IMR-90 (cell line): ENCODE data around the gene RCN2. TPM values are rescaled to one million over a fixed set of nuclear protein-coding genes. Genes with fewer than 3 reads are reported as not detected.

Source experiments
- ATAC-seq: fragments of 200-7000 bp; cut with Tn5 transposase; 2 replicates; pipeline ENCODE4 v1.9.1; 2020; ENCODE audit warnings: low read depth, mild to moderate bottlenecking, moderate library complexity
- BruUV-seq: library from RNA; stranded (reverse); fragments of 400-500 nt; replicated peaks from 2 replicates; lab custom pipeline; 2021; lab: Mats Ljungman, UMichigan
- CTCF ChIA-PET: fragments of 300-600 bp; formaldehyde crosslinking; extraction: SDS; loops from one replicate; lab custom pipeline; 2021; ENCODE audit warnings: antibody characterized with exemption; lab: Yijun Ruan, JAX
- POLR2A ChIA-PET: fragments of 300-600 bp; sonication (Branson Sonifier 250); formaldehyde crosslinking; loops from one replicate; lab custom pipeline; 2022; ENCODE audit warnings: antibody characterized with exemption; ENCODE audit not compliant: unreplicated experiment; lab: Charles Lee
- DNase-seq: peaks from one replicate; pipeline ENCODE4 v3.0.0; 2013
- H2AFZ ChIP-seq: replicated peaks from 2 replicates; pipeline ENCODE3; 2013; ENCODE audit warnings: low read length, mild to moderate bottlenecking; ENCODE audit not compliant: poor library complexity
- H2AK5ac ChIP-seq: 2 replicates; pipeline ENCODE4 v1.6.1; 2013; ENCODE audit warnings: low read depth, low read length, inconsistent platforms
- H2AK9ac ChIP-seq: replicated peaks from 2 replicates; pipeline ENCODE3; 2013; ENCODE audit warnings: mild to moderate bottlenecking, low read depth, low read length, moderate library complexity; ENCODE audit not compliant: poor library complexity
- H2BK120ac ChIP-seq: 2 replicates; pipeline ENCODE4 v1.6.1; 2013; ENCODE audit warnings: low read depth, low read length, inconsistent platforms
- H2BK15ac ChIP-seq: 3 replicates; pipeline ENCODE4 v1.6.1; 2013; ENCODE audit warnings: low read depth, low read length, inconsistent platforms
- H2BK20ac ChIP-seq: 2 replicates; pipeline ENCODE4 v1.6.1; 2013; ENCODE audit warnings: low read depth, mild to moderate bottlenecking, inconsistent platforms, low read length, moderate library complexity
- H2BK5ac ChIP-seq: 2 replicates; pipeline ENCODE4 v1.6.1; 2013; ENCODE audit warnings: mild to moderate bottlenecking, low read depth, low read length, inconsistent platforms; ENCODE audit not compliant: poor library complexity, severe bottlenecking
- H3K14ac ChIP-seq: replicated peaks from 2 replicates; pipeline ENCODE4 v1.6.1; 2013; ENCODE audit warnings: low read depth, low read length, inconsistent platforms
- H3K18ac ChIP-seq: 2 replicates; pipeline ENCODE4 v1.6.1; 2013; ENCODE audit warnings: low read depth, low read length, control low read depth
- H3K23ac ChIP-seq: 2 replicates; pipeline ENCODE4 v1.6.1; 2013; ENCODE audit warnings: low read depth, low read length, inconsistent platforms
- H3K27ac ChIP-seq: 2 replicates; pipeline ENCODE4 v1.5.1; 2013; ENCODE audit warnings: mild to moderate bottlenecking, control low read depth, low read length; ENCODE audit not compliant: insufficient read depth
- H3K27me3 ChIP-seq: 2 replicates; pipeline ENCODE4 v1.6.1; 2013; ENCODE audit warnings: low read length; ENCODE audit not compliant: control insufficient read depth, insufficient read depth
- H3K36me3 ChIP-seq: 2 replicates; pipeline ENCODE4 v1.6.1; 2013; ENCODE audit warnings: low read length, mixed read lengths; ENCODE audit not compliant: control insufficient read depth, insufficient read depth
- H3K4ac ChIP-seq: 2 replicates; pipeline ENCODE4 v1.6.1; 2013; ENCODE audit warnings: low read depth, low read length, inconsistent platforms
- H3K4me1 ChIP-seq: 2 replicates; pipeline ENCODE4 v1.6.1; 2013; ENCODE audit warnings: low read length, mixed read lengths; ENCODE audit not compliant: control insufficient read depth, insufficient read depth
- H3K4me2 ChIP-seq: 2 replicates; pipeline ENCODE4 v1.6.1; 2013; ENCODE audit warnings: low read depth, mild to moderate bottlenecking, control low read depth, low read length, moderate library complexity
- H3K4me3 ChIP-seq: 2 replicates; pipeline ENCODE4 v1.5.1; 2013; ENCODE audit warnings: low read depth, mild to moderate bottlenecking, control low read depth, low read length, moderate library complexity; ENCODE audit not compliant: insufficient read depth
- H3K56ac ChIP-seq: 2 replicates; pipeline ENCODE4 v1.6.1; 2013; ENCODE audit warnings: low read length, inconsistent platforms; ENCODE audit not compliant: insufficient read depth; ENCODE audit errors: extremely low read depth
- H3K79me1 ChIP-seq, 2 experiments: 2 replicates each; pipeline ENCODE4 v1.6.1; 2013; ENCODE audit warnings: low read length in 2 of 2, inconsistent platforms in 1 of 2, low read depth in 1 of 2
- H3K9ac ChIP-seq: 2 replicates; pipeline ENCODE4 v1.6.1; 2013; ENCODE audit warnings: low read depth, low read length, control low read depth
- H3K9me1 ChIP-seq: 2 replicates; pipeline ENCODE4 v1.6.1; 2013; ENCODE audit warnings: low read length, inconsistent platforms; ENCODE audit not compliant: insufficient read depth
- H3K9me3 ChIP-seq: 2 replicates; pipeline ENCODE4 v1.6.1; 2013; ENCODE audit warnings: low read length; ENCODE audit not compliant: control insufficient read depth, insufficient read depth
- H4K20me1 ChIP-seq: 2 replicates; pipeline ENCODE4 v1.6.1; 2013; ENCODE audit warnings: low read length, inconsistent platforms; ENCODE audit not compliant: insufficient read depth
- H4K5ac ChIP-seq: 2 replicates; pipeline ENCODE4 v1.6.1; 2013; ENCODE audit warnings: mild to moderate bottlenecking, low read depth, low read length, control low read depth
- H4K8ac ChIP-seq, 2 experiments: 2 replicates each; pipeline ENCODE4 v1.6.1; 2013; ENCODE audit warnings: low read depth in 2 of 2, low read length in 2 of 2, control low read depth in 1 of 2, inconsistent platforms in 1 of 2
- H4K91ac ChIP-seq: 2 replicates; pipeline ENCODE4 v1.6.1; 2013; ENCODE audit warnings: low read depth, low read length, inconsistent platforms; ENCODE audit not compliant: insufficient read depth
- BHLHE40 ChIP-seq: fragments of 150-350 bp; IDR thresholded peaks from 2 replicates; pipeline ENCODE4 v1.6.1; 2016; ENCODE audit warnings: mild to moderate bottlenecking, low read depth, low read length
- CHD1 ChIP-seq: IDR thresholded peaks from 2 replicates; pipeline ENCODE4 v1.6.1; 2012; ENCODE audit warnings: low read depth, low read length, improper control_type of control experiment
- FOS ChIP-seq: fragments of 150-350 bp; IDR thresholded peaks from 2 replicates; pipeline ENCODE4 v1.6.1; 2016; ENCODE audit warnings: low read depth, low read length
- MAFK ChIP-seq: IDR thresholded peaks from 2 replicates; pipeline ENCODE4 v1.6.1; 2012; ENCODE audit warnings: low read depth, low read length, improper control_type of control experiment
- MAZ ChIP-seq: IDR thresholded peaks from 2 replicates; pipeline ENCODE4 v1.6.1; 2012; ENCODE audit warnings: low read depth, mild to moderate bottlenecking, low read length, improper control_type of control experiment, moderate library complexity, borderline replicate concordance
- MXI1 ChIP-seq: IDR thresholded peaks from 2 replicates; pipeline ENCODE4 v1.6.1; 2012; ENCODE audit warnings: low read depth, mild to moderate bottlenecking, low read length, moderate library complexity, borderline replicate concordance
- NFE2L2 ChIP-seq: fragments of 150-350 bp; IDR thresholded peaks from 2 replicates; pipeline ENCODE4 v1.6.1; 2016; ENCODE audit warnings: low read depth, mild to moderate bottlenecking, low read length
- POLR2A ChIP-seq: IDR thresholded peaks from 2 replicates; pipeline ENCODE4 v1.6.1; 2012; ENCODE audit warnings: mild to moderate bottlenecking, low read depth, low read length
- RAD21 ChIP-seq: IDR thresholded peaks from 2 replicates; pipeline ENCODE4 v1.6.1; 2012; ENCODE audit warnings: low read length, improper control_type of control experiment
- RCOR1 ChIP-seq: IDR thresholded peaks from 2 replicates; pipeline ENCODE4 v1.6.1; 2012; ENCODE audit warnings: mild to moderate bottlenecking, low read length, improper control_type of control experiment; ENCODE audit not compliant: insufficient replicate concordance
- RFX5 ChIP-seq: IDR thresholded peaks from 2 replicates; pipeline ENCODE4 v1.8.0; 2012; ENCODE audit warnings: low read depth, mild to moderate bottlenecking, low read length, moderate library complexity
- SMC3 ChIP-seq: fragments of 150-350 bp; IDR thresholded peaks from 2 replicates; pipeline ENCODE4 v1.6.1; 2016; ENCODE audit warnings: low read depth, mild to moderate bottlenecking, antibody characterized with exemption, low read length, moderate library complexity
- WGBS, 2 experiments: methylation state at CpG; one replicate each; pipeline versions ENCODE4 v1.1.5 to v1.1.7; 2013; ENCODE audit warnings: missing lambda C conversion rate in 2 of 2; ENCODE audit not compliant: insufficient read length in 1 of 2; ENCODE audit errors: extremely low coverage in 2 of 2; 5-methylcytosine and 5-hydroxymethylcytosine counted together
- dilution Hi-C: fragments of 300-500 bp; cut with HindIII; formaldehyde crosslinking; loops from one replicate; pipeline ENCODE4 v1.14.3; 2018; ENCODE audit warnings: low sequenced_read_pairs; ENCODE audit not compliant: unreplicated experiment
- in situ Hi-C: fragments of 300-500 bp; cut with MboI; formaldehyde crosslinking; loops from 3 replicates; pipeline ENCODE4 v1.14.3; 2019; ENCODE audit warnings: low sequenced_read_pairs, inconsistent platforms, mixed read lengths
- intact Hi-C: fragments of 100-400 bp; cut with micrococcal nuclease; formaldehyde crosslinking; loops from 2 replicates; pipeline ENCODE4 v1.10.0; 2022
- polyA plus RNA-seq, 3 experiments: library from polyadenylated mRNA; depleted of rRNA; stranded (reverse); fragments of >200 nt; gene quantifications; 2 replicates each; pipeline ENCODE4 v1.2.3, GENCODE V29; 2012; ENCODE audit warnings: low replicate concordance in 1 of 3
- total RNA-seq: library from RNA; depleted of rRNA; stranded (reverse); fragments of >200 nt; gene quantifications from 2 replicates; pipeline ENCODE4 v1.2.3, GENCODE V29; 2012
- TF ChIP-seq, protein P1 (sequence below): conservative IDR thresholded peaks from 2 replicates; pipeline ENCODE4 v1.5.1; 2012; ENCODE audit warnings: mild to moderate bottlenecking, low read depth, low read length, improper control_type of control experiment
- TF ChIP-seq, protein P2 (sequence below): fragments of 150-350 bp; IDR thresholded peaks from 2 replicates; pipeline ENCODE4 v1.6.1; 2016; ENCODE audit warnings: low read depth, mild to moderate bottlenecking, low read length, moderate library complexity, borderline replicate concordance
- TF ChIP-seq, protein P3 (sequence below): fragments of 150-350 bp; IDR thresholded peaks from 2 replicates; pipeline ENCODE4 v1.6.1; 2017; ENCODE audit warnings: mild to moderate bottlenecking, antibody characterized with exemption, low read length, low read depth

Gene RCN2
- total and polyA plus RNA-seq, 2 of the 4 experiments (the other 2 are of a cell fraction): 12.0 to 56.5 TPM

DNA sequence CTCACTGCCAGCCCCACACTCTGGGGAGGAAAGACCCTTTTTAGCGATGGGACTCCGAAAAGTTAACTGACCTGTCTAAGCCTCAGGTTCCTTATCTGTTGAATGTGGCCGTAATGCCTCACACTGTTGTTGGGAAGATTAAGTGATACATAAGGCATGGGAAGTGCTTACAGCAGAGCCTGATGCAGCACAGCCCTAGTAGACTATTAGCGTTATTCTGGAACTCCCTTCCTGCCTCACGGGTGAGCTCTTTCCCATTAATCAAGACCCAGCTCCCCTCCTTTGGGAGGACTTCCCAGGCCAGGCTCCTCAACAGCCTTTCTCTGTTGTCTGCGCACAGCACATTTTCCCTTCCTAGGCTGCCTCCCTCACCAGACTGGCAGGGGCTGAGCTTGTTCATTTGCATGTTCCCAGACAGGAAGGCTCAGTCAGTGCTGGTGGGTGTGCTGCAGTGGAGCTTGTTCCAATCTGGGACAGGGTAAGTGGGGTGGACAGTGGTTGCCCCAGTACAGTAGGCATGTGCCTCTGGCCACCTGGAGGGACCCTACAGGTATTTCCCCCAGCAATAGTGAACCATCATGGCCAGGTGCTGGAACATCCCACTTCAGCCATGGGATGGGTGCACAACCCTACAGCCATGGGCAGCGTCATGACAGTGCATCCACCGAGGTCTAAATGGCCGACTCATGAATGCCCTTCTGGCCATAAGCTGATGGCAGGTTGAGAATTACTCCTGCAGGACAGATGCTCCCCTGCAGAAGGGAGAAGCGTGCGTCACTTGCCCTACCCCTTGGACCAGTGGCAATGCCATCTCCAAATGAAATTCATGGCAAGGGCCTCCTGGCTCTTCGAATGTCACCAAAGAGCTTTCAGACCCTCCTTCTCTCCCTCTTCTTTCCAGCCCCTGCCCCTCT is 57.6 kb downstream of the RCN2 start:
- no peak for ATAC-seq
- intact Hi-C loops: no loop called here
- no TSS peak for BruUV-seq
- TF ChIP-seq MXI1 (no peak), BHLHE40 (no peak), SMC3 (no peak), CHD1 (no peak), POLR2A (no peak), RFX5 (no peak), RCOR1 (no peak), MAFK (no peak), FOS (no peak), NFE2L2 (no peak), RAD21 (no peak), MAZ (no peak)
- TF ChIP-seq, protein P1, sequence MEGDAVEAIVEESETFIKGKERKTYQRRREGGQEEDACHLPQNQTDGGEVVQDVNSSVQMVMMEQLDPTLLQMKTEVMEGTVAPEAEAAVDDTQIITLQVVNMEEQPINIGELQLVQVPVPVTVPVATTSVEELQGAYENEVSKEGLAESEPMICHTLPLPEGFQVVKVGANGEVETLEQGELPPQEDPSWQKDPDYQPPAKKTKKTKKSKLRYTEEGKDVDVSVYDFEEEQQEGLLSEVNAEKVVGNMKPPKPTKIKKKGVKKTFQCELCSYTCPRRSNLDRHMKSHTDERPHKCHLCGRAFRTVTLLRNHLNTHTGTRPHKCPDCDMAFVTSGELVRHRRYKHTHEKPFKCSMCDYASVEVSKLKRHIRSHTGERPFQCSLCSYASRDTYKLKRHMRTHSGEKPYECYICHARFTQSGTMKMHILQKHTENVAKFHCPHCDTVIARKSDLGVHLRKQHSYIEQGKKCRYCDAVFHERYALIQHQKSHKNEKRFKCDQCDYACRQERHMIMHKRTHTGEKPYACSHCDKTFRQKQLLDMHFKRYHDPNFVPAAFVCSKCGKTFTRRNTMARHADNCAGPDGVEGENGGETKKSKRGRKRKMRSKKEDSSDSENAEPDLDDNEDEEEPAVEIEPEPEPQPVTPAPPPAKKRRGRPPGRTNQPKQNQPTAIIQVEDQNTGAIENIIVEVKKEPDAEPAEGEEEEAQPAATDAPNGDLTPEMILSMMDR: no peak
- TF ChIP-seq, protein P2, sequence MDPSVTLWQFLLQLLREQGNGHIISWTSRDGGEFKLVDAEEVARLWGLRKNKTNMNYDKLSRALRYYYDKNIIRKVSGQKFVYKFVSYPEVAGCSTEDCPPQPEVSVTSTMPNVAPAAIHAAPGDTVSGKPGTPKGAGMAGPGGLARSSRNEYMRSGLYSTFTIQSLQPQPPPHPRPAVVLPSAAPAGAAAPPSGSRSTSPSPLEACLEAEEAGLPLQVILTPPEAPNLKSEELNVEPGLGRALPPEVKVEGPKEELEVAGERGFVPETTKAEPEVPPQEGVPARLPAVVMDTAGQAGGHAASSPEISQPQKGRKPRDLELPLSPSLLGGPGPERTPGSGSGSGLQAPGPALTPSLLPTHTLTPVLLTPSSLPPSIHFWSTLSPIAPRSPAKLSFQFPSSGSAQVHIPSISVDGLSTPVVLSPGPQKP: no peak
- TF ChIP-seq, protein P3, sequence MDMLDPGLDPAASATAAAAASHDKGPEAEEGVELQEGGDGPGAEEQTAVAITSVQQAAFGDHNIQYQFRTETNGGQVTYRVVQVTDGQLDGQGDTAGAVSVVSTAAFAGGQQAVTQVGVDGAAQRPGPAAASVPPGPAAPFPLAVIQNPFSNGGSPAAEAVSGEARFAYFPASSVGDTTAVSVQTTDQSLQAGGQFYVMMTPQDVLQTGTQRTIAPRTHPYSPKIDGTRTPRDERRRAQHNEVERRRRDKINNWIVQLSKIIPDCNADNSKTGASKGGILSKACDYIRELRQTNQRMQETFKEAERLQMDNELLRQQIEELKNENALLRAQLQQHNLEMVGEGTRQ: no peak

More for the DNA sequence above, 57.6 kb downstream of the RCN2 start:
- Histone ChIP-seq H3K9me1 (0 out of 2 replicates have a peak, but pooled peaks cover 3% of the 10 kb centered on the region), H2AFZ (no peak overlapping the region), H3K79me1 (no peaks in the 10 kb centered on the region), H3K4me1 (no peaks in the 10 kb centered on the region), H3K36me3 (no peaks in the 10 kb centered on the region), H3K9ac (no peak overlapping the region), H4K8ac (no peak overlapping the region), H2BK15ac (no peak overlapping the region), H3K56ac (no peak overlapping the region), H3K27ac (no peak overlapping the region), H3K18ac (no peak overlapping the region), H3K4me3 (no peak overlapping the region), H4K5ac (no peak overlapping the region), H3K14ac (no peak overlapping the region), H2BK20ac (no peak overlapping the region), H2BK5ac (no peak overlapping the region), H3K27me3 (peaks cover 34% of the 10 kb centered on the region), H2AK9ac (no peak overlapping the region), H2BK120ac (no peak overlapping the region), H3K9me3 (no peaks in the 10 kb centered on the region), H3K23ac (no peak overlapping the region), H3K4me2 (no peak overlapping the region), H3K4ac (no peak overlapping the region), H4K20me1 (no peaks in the 10 kb centered on the region), H4K91ac (no peak overlapping the region), H2AK5ac (no peak overlapping the region)
- 97% methylated on average over 6 of the region's 12 CpGs; no CpG with 5 or more reads in 1 of the 2 experiments for WGBS, 2 experiments
- POLR2A ChIA-PET: no interaction called here
- in situ Hi-C loops (no loop called here), dilution Hi-C loops (no loop called here)
- no peak for DNase-seq
- CTCF ChIA-PET: no interaction called here
